ENCODE data around the gene SPTSSA.

SPTSSA gene

DNA sequence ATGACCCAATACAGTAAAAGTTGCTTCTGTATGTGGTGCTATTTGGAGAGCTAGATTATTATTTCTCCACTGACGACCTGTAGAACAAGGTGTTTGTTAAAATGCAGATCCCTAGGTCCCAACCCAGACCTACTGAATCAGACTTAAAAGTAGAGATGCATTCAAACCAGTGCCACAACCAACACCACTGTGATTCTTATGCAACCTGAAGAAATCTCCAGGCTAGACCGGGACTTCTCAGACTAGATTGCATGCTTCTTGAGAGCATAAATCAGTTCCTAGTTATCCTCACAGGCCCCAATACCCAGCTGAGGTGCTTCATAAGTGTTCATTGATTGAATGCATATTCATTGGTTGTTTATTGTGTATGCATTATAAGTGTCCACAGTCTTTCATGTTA is 78.2 kb downstream of the SPTSSA start:
- Histone ChIP-seq H3K36me3 (ENCODE audit: control insufficient read depth in 1 of 2, insufficient read depth in 2 of 2, low read length in 2 of 2) (no peaks in the 10 kb centered on the region), H3K9me3 (ENCODE audit: control insufficient read depth in 1 of 2, low read length in 2 of 2) (no peaks in the 10 kb centered on the region), H3K27me3 (ENCODE audit: low read depth, low read length) (no peaks in the 10 kb centered on the region), H3K4me3 (ENCODE audit: low read depth in 1 of 2, low read length in 2 of 2) (no peak overlapping the region), H3K27ac (ENCODE audit: low read length) (no peak overlapping the region), H3K4me1 (ENCODE audit: control insufficient read depth in 1 of 2, insufficient read depth in 2 of 2, low read length in 2 of 2) (no peaks in the 10 kb centered on the region)
